Central memory CD8-positive, alpha-beta T cell (primary cell): Measurements from ENCODE around the gene SIX3.

Experiments
- ATAC-seq: fragments of 150-1000 bp; cut with Tn5 transposase; replicated peaks from 2 replicates; pipeline ENCODE4 v1.10.0; 2022; ENCODE audit warnings: mild to moderate bottlenecking, moderate FRiP score, moderate number of reproducible peaks; ENCODE audit not compliant: poor library complexity, severe bottlenecking; ENCODE audit errors: extremely low read depth
- DNase-seq, 2 donors: peaks; one replicate each; pipeline ENCODE4 v3.0.0; 2021; ENCODE audit warnings: low spot score in 2 of 2
- H3K27ac Mint-ChIP-seq: one replicate; pipeline ENCODE4 v1.8.0; 2022; ENCODE audit warnings: low read depth, mild to moderate bottlenecking, moderate library complexity, mixed read lengths
- H3K27me3 Mint-ChIP-seq: one replicate; pipeline ENCODE4 v1.8.0; 2022; ENCODE audit warnings: mixed read lengths
- H3K36me3 Mint-ChIP-seq: one replicate; pipeline ENCODE4 v1.8.0; 2022; ENCODE audit warnings: mild to moderate bottlenecking, moderate library complexity, mixed read lengths; ENCODE audit not compliant: insufficient read depth
- H3K4me1 Mint-ChIP-seq: one replicate; pipeline ENCODE4 v1.8.0; 2022; ENCODE audit warnings: mixed read lengths
- H3K4me3 Mint-ChIP-seq: one replicate; pipeline ENCODE4 v1.8.0; 2022; ENCODE audit warnings: mild to moderate bottlenecking, moderate library complexity, mixed read lengths
- H3K9me3 Mint-ChIP-seq: one replicate; pipeline ENCODE4 v1.8.0; 2022; ENCODE audit warnings: mixed read lengths

Gene SIX3

DNA sequence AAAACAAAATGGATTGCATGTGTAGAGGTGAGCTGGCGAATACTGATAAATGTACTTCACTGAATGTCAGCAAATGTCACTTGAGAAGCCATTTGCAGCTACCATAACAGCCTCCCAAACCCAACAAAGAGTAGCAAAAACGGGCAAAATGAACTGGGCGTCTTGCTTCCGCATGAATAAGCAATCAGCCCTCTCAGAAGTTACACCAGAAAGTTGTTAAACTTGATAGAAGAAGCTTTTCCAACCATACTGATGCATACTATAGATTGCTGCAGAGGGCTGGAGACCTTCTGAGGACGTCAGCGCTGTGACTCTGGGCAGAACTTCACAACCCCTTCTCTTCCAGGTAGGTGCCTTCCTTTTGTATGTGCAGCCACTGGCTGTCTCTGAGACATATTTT is 18.7 kb upstream of the SIX3 start:
- Mint-ChIP-seq H3K36me3 (no peaks in the 10 kb centered on the region), H3K27ac (no peak overlapping the region), H3K9me3 (no peaks in the 10 kb centered on the region), H3K4me3 (no peak overlapping the region), H3K4me1 (no peaks in the 10 kb centered on the region), H3K27me3 (peaks cover 79% of the 10 kb centered on the region)
- ATAC-seq (no peak), DNase-seq (no peak)

DNA sequence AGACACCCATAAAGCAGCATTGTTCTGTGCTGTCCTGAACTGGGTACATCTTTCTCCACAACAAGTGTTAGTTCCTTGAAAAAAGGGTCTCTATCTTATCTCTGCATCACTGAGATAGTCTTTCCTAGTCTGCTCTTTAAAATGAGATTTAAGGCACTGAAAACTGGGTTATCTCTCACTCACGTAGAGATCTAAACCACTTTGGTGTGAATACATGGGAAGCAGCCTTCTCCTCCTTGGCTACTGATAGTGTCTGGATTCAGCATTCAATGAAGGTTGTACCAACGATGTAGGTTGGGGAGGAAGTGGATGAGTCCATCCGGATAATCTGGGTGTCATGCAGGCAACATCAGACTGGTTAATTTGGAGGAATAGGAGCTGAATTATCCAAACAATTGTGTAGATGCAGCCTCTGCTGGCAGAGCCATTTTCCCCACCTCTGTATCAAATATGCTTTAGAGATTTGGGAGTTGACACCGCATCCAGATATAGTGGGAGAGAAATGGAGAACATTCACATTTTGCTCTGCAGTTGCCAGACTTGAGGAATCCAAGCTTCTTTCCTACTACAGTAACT is 15.9 kb upstream of the SIX3 start:
- H3K36me3 Mint-ChIP-seq = no peaks in the 10 kb centered on the region
- peaks cover 75% of the 10 kb centered on the region for H3K27me3 Mint-ChIP-seq
- DNase-seq (no peak), ATAC-seq (no peak)
- H3K4me3 Mint-ChIP-seq = no peak overlapping the region
- no peaks in the 10 kb centered on the region for H3K9me3 Mint-ChIP-seq
- no peak overlapping the region for H3K27ac Mint-ChIP-seq
- H3K4me1 Mint-ChIP-seq = no peaks in the 10 kb centered on the region

- DNase-seq (no peak), ATAC-seq (no peak)
- Mint-ChIP-seq H3K4me3 (no peak overlapping the region), H3K27me3 (peaks cover 83% of the 10 kb centered on the region), H3K36me3 (no peaks in the 10 kb centered on the region), H3K27ac (no peak overlapping the region), H3K4me1 (no peaks in the 10 kb centered on the region), H3K9me3 (no peaks in the 10 kb centered on the region)
Observed at GRCh38 chr2:44926957-44927356, 14.5 kb upstream of the SIX3 start.

DNA sequence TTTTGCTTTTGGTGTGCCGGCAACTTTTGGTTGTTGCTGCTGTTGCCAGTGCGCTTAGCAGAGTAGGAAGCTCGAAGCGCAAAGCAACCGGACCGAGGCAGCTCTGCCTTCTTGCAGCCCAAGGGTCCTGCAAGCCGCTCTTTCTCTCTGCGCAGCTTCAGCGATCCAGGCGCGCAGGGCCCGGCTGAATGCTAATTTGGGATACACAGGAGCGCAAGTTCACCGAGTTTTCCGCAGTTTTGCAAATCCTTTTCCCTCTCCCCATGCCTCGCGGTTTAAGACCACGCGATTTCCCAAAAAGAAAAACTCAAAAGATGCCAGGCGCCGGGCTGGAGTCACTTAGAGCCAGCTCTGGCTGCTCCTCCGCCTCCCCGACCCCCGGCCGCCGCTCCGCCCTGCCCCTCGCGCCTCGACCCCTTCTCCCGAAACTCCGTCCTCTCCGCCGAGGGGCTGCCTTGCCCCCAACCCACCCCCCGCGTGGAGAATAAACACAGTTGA is 13.5 kb upstream of the SIX3 start:
- Mint-ChIP-seq H3K9me3 (no peaks in the 10 kb centered on the region), H3K4me1 (no peaks in the 10 kb centered on the region), H3K4me3 (no peak overlapping the region), H3K27ac (no peak overlapping the region), H3K36me3 (no peaks in the 10 kb centered on the region), H3K27me3 (peaks cover 89% of the 10 kb centered on the region)
- no peak for DNase-seq
- no peak for ATAC-seq

DNA sequence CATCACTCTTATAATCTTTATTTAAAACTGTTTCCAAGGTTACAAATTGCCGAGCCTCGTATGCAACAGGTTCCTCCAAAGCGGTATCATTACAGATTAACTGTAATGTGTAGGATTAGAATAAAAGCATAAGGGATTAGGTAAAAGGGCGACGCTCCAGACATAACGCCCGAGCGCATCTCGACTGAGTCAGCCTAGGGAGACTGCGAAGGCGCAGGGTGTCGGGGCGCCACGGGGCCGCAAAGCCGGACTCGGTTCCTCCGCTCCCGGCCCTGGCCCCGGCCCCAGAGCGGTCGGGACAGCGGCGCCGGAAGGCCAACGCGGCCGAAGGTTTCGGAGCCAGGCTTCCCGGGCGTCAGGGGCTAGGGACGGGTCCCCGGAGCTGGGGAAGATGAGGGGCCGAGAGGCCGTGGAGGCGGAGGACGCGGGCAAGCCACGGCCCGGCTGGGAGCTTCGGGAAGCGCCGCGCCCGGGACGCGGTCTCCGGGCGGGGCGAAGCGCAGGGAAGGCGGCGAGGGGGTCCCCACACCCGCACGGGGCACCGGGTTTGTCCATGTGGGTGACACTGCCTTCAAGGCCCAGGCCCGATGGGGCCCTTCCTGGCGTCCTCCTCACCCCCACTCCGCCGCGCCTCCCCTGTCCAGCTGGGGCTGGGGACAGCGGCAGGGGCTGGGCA is 12.9 kb upstream of the SIX3 start:
- Mint-ChIP-seq H3K27me3 (peaks cover 89% of the 10 kb centered on the region), H3K4me1 (no peaks in the 10 kb centered on the region), H3K4me3 (no peak overlapping the region), H3K36me3 (no peaks in the 10 kb centered on the region), H3K9me3 (no peaks in the 10 kb centered on the region), H3K27ac (no peak overlapping the region)
- ATAC-seq (no peak), DNase-seq (no peak)

GRCh38 chr2:44929159-44929734 is 12.3 kb upstream of the SIX3 start:
- H3K36me3 Mint-ChIP-seq = no peaks in the 10 kb centered on the region
- no peaks in the 10 kb centered on the region for H3K4me1 Mint-ChIP-seq
- H3K27me3 Mint-ChIP-seq = peaks cover 89% of the 10 kb centered on the region
- no peak overlapping the region for H3K27ac Mint-ChIP-seq
- DNase-seq (no peak), ATAC-seq (no peak)
- no peaks in the 10 kb centered on the region for H3K9me3 Mint-ChIP-seq
- no peak overlapping the region for H3K4me3 Mint-ChIP-seq

- Mint-ChIP-seq H3K4me3 (no peak overlapping the region), H3K4me1 (no peaks in the 10 kb centered on the region), H3K9me3 (no peaks in the 10 kb centered on the region), H3K36me3 (no peaks in the 10 kb centered on the region), H3K27ac (no peak overlapping the region), H3K27me3 (peaks cover 89% of the 10 kb centered on the region)
- DNase-seq = no peak
- no peak for ATAC-seq
Observed at GRCh38 chr2:44929735-44930273, 11.7 kb upstream of the SIX3 start.

DNA sequence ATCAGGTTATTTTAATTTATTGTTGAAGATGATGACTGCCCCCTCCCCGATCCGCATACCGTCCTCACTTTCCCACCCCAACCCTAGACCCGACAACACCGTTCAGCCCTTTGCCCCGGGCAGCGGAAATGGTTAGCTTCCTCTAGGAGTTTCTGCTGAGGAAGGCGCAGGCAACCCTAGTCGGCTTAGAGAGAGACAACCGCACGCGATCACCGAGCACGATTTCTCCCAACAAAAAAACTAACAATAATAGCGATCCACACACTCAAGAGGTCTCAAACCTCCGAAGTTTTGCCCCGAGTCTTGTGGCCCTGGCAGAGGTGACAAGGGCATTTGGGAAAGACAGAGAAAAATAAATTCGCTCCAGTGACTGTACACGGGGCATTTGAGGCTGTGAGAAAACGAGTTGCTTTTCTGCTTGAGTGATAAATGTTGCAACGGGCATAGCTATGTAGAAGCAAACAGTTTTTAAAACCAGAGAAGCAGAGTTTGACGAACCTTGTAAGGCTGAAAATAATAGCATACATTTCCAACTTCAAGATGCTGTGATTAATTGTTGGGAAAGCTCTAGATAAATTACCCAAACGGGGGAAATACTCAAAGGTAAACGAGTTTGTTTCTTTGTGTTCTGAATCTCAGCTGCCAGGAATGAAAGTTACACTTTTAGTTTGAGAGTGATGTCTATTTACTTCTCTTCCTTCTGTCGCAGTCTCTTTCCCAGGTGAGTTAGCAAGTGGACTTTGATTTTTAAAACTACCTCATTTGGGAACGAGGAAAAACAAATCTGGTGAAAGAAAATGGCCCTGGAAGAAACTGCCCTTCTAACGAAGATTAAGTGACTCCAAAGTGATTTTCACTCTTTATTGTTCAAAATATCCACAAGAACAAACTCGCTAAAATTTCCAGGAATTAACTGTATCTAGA is 11.0 kb upstream of the SIX3 start:
- no peaks in the 10 kb centered on the region for H3K4me1 Mint-ChIP-seq
- H3K4me3 Mint-ChIP-seq = no peak overlapping the region
- DNase-seq (no peak), ATAC-seq (no peak)
- H3K9me3 Mint-ChIP-seq = no peaks in the 10 kb centered on the region
- no peaks in the 10 kb centered on the region for H3K36me3 Mint-ChIP-seq
- H3K27ac Mint-ChIP-seq = no peak overlapping the region
- H3K27me3 Mint-ChIP-seq = peaks cover 89% of the 10 kb centered on the region

GRCh38 chr2:44931198-44931780 is 10.2 kb upstream of the SIX3 start:
- Mint-ChIP-seq H3K4me3 (no peak overlapping the region), H3K27ac (no peak overlapping the region), H3K27me3 (peaks cover 89% of the 10 kb centered on the region), H3K4me1 (no peaks in the 10 kb centered on the region), H3K9me3 (no peaks in the 10 kb centered on the region), H3K36me3 (no peaks in the 10 kb centered on the region)
- DNase-seq = no peak
- no peak for ATAC-seq

- Mint-ChIP-seq H3K27me3 (peaks cover 89% of the 10 kb centered on the region), H3K27ac (no peak overlapping the region), H3K9me3 (no peaks in the 10 kb centered on the region), H3K4me1 (no peaks in the 10 kb centered on the region), H3K4me3 (no peak overlapping the region), H3K36me3 (no peaks in the 10 kb centered on the region)
- DNase-seq = no peak
- no peak for ATAC-seq
Observed at GRCh38 chr2:44932079-44932478, 9.4 kb upstream of the SIX3 start.

DNA sequence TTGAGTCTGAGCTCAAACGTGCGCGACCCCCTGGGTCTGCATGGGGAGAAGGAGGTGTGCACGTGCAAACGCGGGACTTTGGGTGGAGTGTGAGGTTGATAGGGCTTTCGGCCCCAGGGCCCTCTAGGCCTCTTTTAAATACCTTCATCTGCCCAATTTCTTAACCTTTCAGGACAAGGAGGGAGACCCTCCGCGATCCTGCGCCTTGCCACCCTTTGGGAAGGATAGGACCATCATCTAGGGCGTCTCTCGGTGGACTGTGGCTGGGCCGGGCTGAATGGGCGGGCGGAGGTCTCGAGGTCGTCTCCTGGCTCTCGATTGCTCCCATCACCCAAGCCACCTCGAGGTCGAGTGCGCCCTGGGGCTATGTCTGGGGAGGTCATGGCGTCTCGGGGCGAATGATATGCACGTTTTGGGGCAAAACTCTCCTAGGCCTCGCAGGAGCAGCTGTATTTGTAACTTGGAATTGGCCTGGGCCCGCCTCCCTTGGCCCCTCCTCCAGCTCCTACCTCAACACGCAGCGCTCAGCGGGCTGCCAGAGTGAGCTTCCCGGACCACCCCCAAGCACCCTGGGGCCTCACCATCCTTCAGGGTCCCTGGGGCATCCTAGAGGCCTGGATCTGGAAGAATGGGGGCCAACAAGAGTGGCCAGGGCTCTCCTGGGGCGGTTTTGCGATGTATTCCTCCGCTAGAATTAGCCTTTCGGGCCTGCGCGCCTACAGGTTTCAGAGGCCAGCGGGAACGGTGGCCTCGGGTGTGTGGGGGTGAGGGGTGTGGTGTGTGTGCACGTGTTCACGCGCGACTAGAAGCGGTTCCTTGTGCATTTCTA is 8.7 kb upstream of the SIX3 start:
- ATAC-seq = no peak
- no peaks in the 10 kb centered on the region for H3K9me3 Mint-ChIP-seq
- H3K4me1 Mint-ChIP-seq = no peaks in the 10 kb centered on the region
- no peak overlapping the region for H3K27ac Mint-ChIP-seq
- no peak for DNase-seq
- H3K27me3 Mint-ChIP-seq = peaks cover 87% of the 10 kb centered on the region
- no peaks in the 10 kb centered on the region for H3K36me3 Mint-ChIP-seq
- no peak overlapping the region for H3K4me3 Mint-ChIP-seq
